PC-3 (cell line): Measurements from ENCODE around the gene MLIP. TPM values are rescaled to one million over a fixed set of nuclear protein-coding genes. Genes with fewer than 3 reads are reported as not detected.
"Not testable (repeated sequence)": the region's sequence is repeated elsewhere in the genome, so short reads cannot be mapped to it uniquely, and the experiment has no call there.

Experiments used
- ATAC-seq: fragments of 200-7000 bp; cut with Tn5 transposase; 2 replicates; pipeline ENCODE4 v1.9.1; 2020; ENCODE audit warnings: mild to moderate bottlenecking, moderate library complexity
- BruUV-seq: library from RNA; stranded (reverse); fragments of 400-500 nt; replicated peaks from 2 replicates; lab custom pipeline; 2021; lab: Mats Ljungman, UMichigan
- CTCF ChIA-PET: fragments of 300-600 bp; sonication (Branson Sonifier 250); formaldehyde crosslinking; loops from one replicate; lab custom pipeline; 2022; ENCODE audit warnings: antibody characterized with exemption; lab: Charles Lee
- POLR2A ChIA-PET: fragments of 300-600 bp; sonication (Branson Sonifier 250); formaldehyde crosslinking; loops from one replicate; lab custom pipeline; 2022; ENCODE audit warnings: antibody characterized with exemption; ENCODE audit not compliant: unreplicated experiment; lab: Charles Lee
- DNase-seq: peaks from one replicate; pipeline ENCODE4 v3.0.0-alpha.2; 2015
- H2AFZ ChIP-seq: fragments of 300-600 bp; sonication (generic); 2 replicates; pipeline ENCODE4 v1.6.0; 2016; ENCODE audit warnings: antibody characterized with exemption, low read length
- H3F3A ChIP-seq: fragments of 300-600 bp; sonication (generic); one replicate; pipeline ENCODE4 v1.6.0; 2017; ENCODE audit warnings: antibody characterized with exemption, low read length, control low read depth, mild to moderate bottlenecking; ENCODE audit not compliant: unreplicated experiment
- H3K27ac ChIP-seq: fragments of 300-600 bp; sonication (generic); 2 replicates; pipeline ENCODE4 v1.5.1; 2016; ENCODE audit warnings: mild to moderate bottlenecking, low read length
- H3K27me3 ChIP-seq: fragments of 300-600 bp; sonication (generic); 2 replicates; pipeline ENCODE4 v1.6.1; 2016; ENCODE audit warnings: low read length, mixed read lengths
- H3K36me3 ChIP-seq: fragments of 300-600 bp; sonication (generic); 2 replicates; pipeline ENCODE4 v1.6.1; 2016; ENCODE audit warnings: low read depth, mixed run types, low read length, mixed read lengths
- H3K4me1 ChIP-seq: fragments of 300-600 bp; sonication (generic); 2 replicates; pipeline ENCODE4 v1.5.1; 2016; ENCODE audit warnings: low read length; ENCODE audit not compliant: insufficient read depth
- H3K4me2 ChIP-seq: fragments of 300-600 bp; sonication (generic); 2 replicates; pipeline ENCODE4 v1.6.0; 2016; ENCODE audit warnings: low read length
- H3K4me3 ChIP-seq: fragments of 300-600 bp; sonication (generic); 2 replicates; pipeline ENCODE4 v1.5.1; 2016; ENCODE audit warnings: mild to moderate bottlenecking, low read length, mixed read lengths
- H3K79me2 ChIP-seq: fragments of 300-600 bp; sonication (generic); 2 replicates; pipeline ENCODE4 v1.6.1; 2017; ENCODE audit warnings: low read length, mixed read lengths
- H3K9ac ChIP-seq: fragments of 300-600 bp; sonication (generic); 2 replicates; pipeline ENCODE4 v1.6.0; 2016; ENCODE audit warnings: mild to moderate bottlenecking, low read length
- H3K9me2 ChIP-seq: fragments of 300-600 bp; sonication (generic); replicated peaks from 2 replicates; pipeline ENCODE4 v1.6.1; 2016; ENCODE audit warnings: mixed run types, low read length, mixed read lengths
- H3K9me3 ChIP-seq: fragments of 300-600 bp; sonication (generic); 2 replicates; pipeline ENCODE4 v1.6.1; 2016; ENCODE audit warnings: low read length, mixed read lengths
- H4K20me1 ChIP-seq: fragments of 300-600 bp; sonication (generic); 2 replicates; pipeline ENCODE4 v1.6.1; 2016; ENCODE audit warnings: low read length, mixed read lengths
- CTCF ChIP-seq: fragments of 300-600 bp; sonication (generic); conservative IDR thresholded peaks from 2 replicates; pipeline ENCODE4 v1.5.1; 2017; ENCODE audit warnings: antibody characterized with exemption, low read depth, mild to moderate bottlenecking, low read length
- EZH2 ChIP-seq: fragments of 300-600 bp; sonication (generic); IDR thresholded peaks from one replicate; pipeline ENCODE4 v1.6.1; 2017; ENCODE audit warnings: antibody characterized with exemption, mild to moderate bottlenecking, low read length; ENCODE audit not compliant: unreplicated experiment
- EZH2phosphoT487 ChIP-seq: fragments of 300-600 bp; sonication (generic); IDR thresholded peaks from 2 replicates; pipeline ENCODE4 v1.6.1; 2018; ENCODE audit warnings: mild to moderate bottlenecking, antibody characterized with exemption, low read length, borderline replicate concordance
- intact Hi-C: fragments of 100-400 bp; cut with micrococcal nuclease; formaldehyde crosslinking; loops from 2 replicates; pipeline ENCODE4 v1.9.0; 2023
- total RNA-seq: library from RNA; depleted of rRNA; stranded (reverse); fragments of >200 nt; gene quantifications from 2 replicates; pipeline ENCODE4 v1.2.3, GENCODE V29; 2014

Gene MLIP
- total RNA-seq, 1 experiment from 2014 or later = not detected

GRCh38 chr6:54248994-54249393 lies 137.8 kb downstream of the MLIP start:
- H3K27ac ChIP-seq = no peak overlapping the region
- CTCF ChIA-PET = no interaction called here
- ATAC-seq (no peak), DNase-seq (no peak)
- H3K79me2 ChIP-seq = no peaks in the 10 kb centered on the region
- no peak for TF ChIP-seq EZH2
- TF ChIP-seq EZH2phosphoT487 = no peak
- no peak for TF ChIP-seq CTCF
- H3K4me2 ChIP-seq = no peak overlapping the region
- no peaks in the 10 kb centered on the region for H3K36me3 ChIP-seq
- no peaks in the 10 kb centered on the region for H3K9me3 ChIP-seq
- no peaks in the 10 kb centered on the region for H4K20me1 ChIP-seq
- H3F3A ChIP-seq = no peaks in the 10 kb centered on the region
- intact Hi-C loops = no loop called here
- no peaks in the 10 kb centered on the region for H3K9me2 ChIP-seq
- BruUV-seq = no TSS peak
- H3K27me3 ChIP-seq = no peaks in the 10 kb centered on the region
- H3K4me1 ChIP-seq = 0 out of 2 replicates have a peak, but pooled peaks cover 4% of the 10 kb centered on the region
- no peak overlapping the region for H3K4me3 ChIP-seq
- no peak overlapping the region for H3K9ac ChIP-seq
- POLR2A ChIA-PET = no interaction called here
- H2AFZ ChIP-seq = no peak overlapping the region

- H3K4me2 ChIP-seq, H3K9ac ChIP-seq, ATAC-seq, H3K4me3 ChIP-seq, H3K27me3 ChIP-seq, CTCF ChIA-PET, H3K27ac ChIP-seq, BruUV-seq, H3K4me1 ChIP-seq, H2AFZ ChIP-seq, H3F3A ChIP-seq, H3K36me3 ChIP-seq, POLR2A ChIA-PET, DNase-seq, H3K9me2 ChIP-seq, intact Hi-C loops, H4K20me1 ChIP-seq, H3K9me3 ChIP-seq, H3K79me2 ChIP-seq: not testable (repeated sequence)
Measured at GRCh38 chr6:54249812-54250211, 138.6 kb downstream of the MLIP start.

- Histone ChIP-seq H4K20me1 (no peaks in the 10 kb centered on the region), H3K36me3 (no peaks in the 10 kb centered on the region), H3K4me2 (no peak overlapping the region), H3K4me3 (no peak overlapping the region), H3K4me1 (no peaks in the 10 kb centered on the region), H2AFZ (no peak overlapping the region), H3K27me3 (no peaks in the 10 kb centered on the region), H3F3A (no peaks in the 10 kb centered on the region), H3K9me3 (no peaks in the 10 kb centered on the region), H3K9ac (no peak overlapping the region), H3K9me2 (no peaks in the 10 kb centered on the region), H3K79me2 (no peaks in the 10 kb centered on the region), H3K27ac (no peak overlapping the region)
- TF ChIP-seq EZH2phosphoT487 (no peak), EZH2 (no peak), CTCF (no peak)
- intact Hi-C loops = no loop called here
- BruUV-seq = no TSS peak
- ATAC-seq (no peak), DNase-seq (no peak)
- ChIA-PET POLR2A (no interaction called here), CTCF (no interaction called here)
Measured at GRCh38 chr6:54252496-54252895, 141.3 kb downstream of the MLIP start.
